AG04449 (cell line): ENCODE data around the gene CAPN2.

Source experiments
- CTCF ChIA-PET: fragments of 350-600 bp; formaldehyde crosslinking; extraction: SDS; loops from one replicate; lab custom pipeline; 2021; ENCODE audit warnings: antibody characterized with exemption; lab: Yijun Ruan, JAX
- POLR2A ChIA-PET: fragments of 400-600, 350-600 bp; formaldehyde crosslinking; extraction: SDS; loops from one replicate; lab custom pipeline; 2020; ENCODE audit warnings: antibody characterized with exemption, inconsistent platforms; lab: Yijun Ruan, JAX
- DNase-seq: peaks from one replicate; pipeline ENCODE4 v3.0.0-alpha.2; 2010; ENCODE audit warnings: low read depth, low spot score
- H3K4me3 ChIP-seq: 2 replicates; pipeline ENCODE4 v1.5.1; 2011; ENCODE audit warnings: low read depth, mild to moderate bottlenecking, control low read depth, low read length
- TF ChIP-seq, protein P1 (sequence below): IDR thresholded peaks from one replicate; pipeline ENCODE4 v1.5.1; 2011; ENCODE audit warnings: mild to moderate bottlenecking, moderate library complexity, low read length, control low read depth, inconsistent platforms; ENCODE audit not compliant: insufficient read depth; ENCODE audit errors: missing control alignments

CAPN2 gene

DNA sequence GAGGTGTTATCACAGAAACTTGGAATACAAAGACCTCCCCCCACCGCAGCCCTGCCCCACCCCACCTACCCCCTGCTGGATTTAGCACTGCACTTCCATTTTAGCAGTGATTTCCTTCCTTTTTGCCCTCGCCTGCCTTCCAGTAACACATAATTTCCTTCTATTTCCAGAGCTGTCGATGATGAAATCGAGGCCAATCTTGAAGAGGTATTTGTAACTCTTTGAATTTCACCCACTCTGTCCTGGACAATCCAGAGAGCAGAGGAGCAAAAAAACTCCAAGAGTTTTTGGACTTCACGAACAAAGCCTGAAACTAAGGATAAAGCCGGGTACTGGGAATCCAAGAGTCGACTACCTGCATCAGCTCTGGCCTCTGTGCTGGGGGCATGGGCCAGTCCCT is 49.1 kb downstream of the CAPN2 start:
- DNase-seq = no peak
- CTCF ChIA-PET = interaction anchor here (0.8 to 2.4 kb wide), 6 partner anchors 9 to 51 kb away, joined by 3 to 39 read pairs (median 4); no protein-coding TSS in a partner anchor
- POLR2A ChIA-PET = no interaction called here
- TF ChIP-seq, protein P1, sequence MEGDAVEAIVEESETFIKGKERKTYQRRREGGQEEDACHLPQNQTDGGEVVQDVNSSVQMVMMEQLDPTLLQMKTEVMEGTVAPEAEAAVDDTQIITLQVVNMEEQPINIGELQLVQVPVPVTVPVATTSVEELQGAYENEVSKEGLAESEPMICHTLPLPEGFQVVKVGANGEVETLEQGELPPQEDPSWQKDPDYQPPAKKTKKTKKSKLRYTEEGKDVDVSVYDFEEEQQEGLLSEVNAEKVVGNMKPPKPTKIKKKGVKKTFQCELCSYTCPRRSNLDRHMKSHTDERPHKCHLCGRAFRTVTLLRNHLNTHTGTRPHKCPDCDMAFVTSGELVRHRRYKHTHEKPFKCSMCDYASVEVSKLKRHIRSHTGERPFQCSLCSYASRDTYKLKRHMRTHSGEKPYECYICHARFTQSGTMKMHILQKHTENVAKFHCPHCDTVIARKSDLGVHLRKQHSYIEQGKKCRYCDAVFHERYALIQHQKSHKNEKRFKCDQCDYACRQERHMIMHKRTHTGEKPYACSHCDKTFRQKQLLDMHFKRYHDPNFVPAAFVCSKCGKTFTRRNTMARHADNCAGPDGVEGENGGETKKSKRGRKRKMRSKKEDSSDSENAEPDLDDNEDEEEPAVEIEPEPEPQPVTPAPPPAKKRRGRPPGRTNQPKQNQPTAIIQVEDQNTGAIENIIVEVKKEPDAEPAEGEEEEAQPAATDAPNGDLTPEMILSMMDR = no peak
- H3K4me3 ChIP-seq = no peak overlapping the region

DNA sequence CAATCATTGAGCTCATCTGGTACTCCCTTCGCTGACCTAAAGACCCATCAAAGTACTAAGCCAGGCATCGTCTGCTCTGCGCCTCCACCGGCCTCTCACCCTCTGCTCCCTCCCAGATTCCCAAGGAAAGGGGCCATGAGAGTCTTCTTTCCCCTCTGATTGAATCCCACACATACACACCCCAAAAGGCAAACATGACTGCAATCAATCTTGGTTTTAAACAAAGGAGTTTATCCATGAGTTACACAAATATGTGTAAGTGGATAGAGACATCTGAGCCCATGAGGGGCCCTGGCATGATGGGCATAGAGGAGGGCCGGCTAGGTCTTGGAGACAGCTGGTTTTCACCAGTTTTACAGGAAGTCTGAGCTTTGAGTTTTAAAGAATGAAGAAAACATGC is 50.9 kb downstream of the CAPN2 start:
- TF ChIP-seq, protein P1 = no peak
- no peak overlapping the region for H3K4me3 ChIP-seq
- DNase-seq = no peak
- ChIA-PET POLR2A (no interaction called here), CTCF (interaction anchor here (1.2 to 3.8 kb wide), 4 partner anchors 12 to 53 kb away, joined by 4 to 35 read pairs (median 8); partner anchors contain the start of gene CAPN2)

DNA sequence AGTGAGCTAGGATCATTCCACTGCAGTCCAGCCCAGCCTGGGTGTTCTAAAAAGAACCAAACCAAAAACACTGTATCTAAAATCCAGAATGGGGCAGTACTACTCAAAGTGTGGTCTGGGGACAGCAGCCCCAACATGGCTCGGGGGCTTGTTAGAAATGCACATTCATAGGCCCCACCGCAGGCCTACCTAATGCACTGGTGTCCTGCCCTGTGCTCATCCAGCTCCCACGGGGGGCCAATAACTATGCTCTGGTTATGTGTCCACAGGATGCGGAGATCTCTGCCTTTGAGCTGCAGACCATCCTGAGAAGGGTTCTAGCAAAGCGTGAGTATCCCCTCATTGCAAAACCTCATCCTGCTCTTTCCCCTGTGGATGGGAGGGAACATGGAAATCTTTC is 51.5 kb downstream of the CAPN2 start:
- no peak overlapping the region for H3K4me3 ChIP-seq
- ChIA-PET POLR2A (no interaction called here), CTCF (interaction anchor here (1.0 to 3.8 kb wide), 4 partner anchors 12 to 53 kb away, joined by 3 to 35 read pairs (median 8); no protein-coding TSS in a partner anchor)
- TF ChIP-seq, protein P1 = no peak
- no peak for DNase-seq

DNA sequence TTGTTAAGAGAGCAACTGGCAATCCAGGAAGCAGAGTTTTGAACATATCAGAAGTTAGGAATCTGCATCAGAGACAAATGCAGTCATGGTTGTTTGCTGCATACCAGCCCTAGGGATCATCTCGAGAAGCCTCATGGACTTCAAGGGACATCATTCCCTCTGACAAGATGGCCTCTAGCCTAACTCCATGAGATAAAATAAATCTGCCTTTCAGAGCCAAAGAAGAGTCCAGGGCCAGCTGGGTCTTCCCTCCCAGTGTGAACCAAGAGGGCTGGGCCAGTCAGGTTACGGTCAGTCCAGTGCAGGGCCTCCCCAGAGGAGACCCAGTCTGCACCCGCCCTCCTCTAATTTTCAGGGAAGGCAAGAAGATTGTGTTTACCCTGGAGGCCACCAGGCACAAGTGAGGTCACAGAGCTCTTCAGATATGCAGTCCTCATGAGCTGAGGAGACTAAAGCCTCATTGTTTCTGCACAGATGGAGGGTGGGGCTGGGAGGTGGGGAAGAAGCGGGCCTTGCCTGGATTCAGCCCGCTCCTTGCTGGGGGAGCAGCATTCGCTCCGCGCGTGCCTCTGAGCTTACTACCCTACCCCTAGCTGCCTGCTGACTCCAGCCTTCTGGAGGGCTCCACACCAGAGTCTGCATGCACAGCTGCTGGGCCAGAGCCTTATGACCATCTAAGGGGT is 52.8 kb downstream of the CAPN2 start:
- DNase-seq = peak; percentile 33
- CTCF ChIA-PET = interaction anchor here (0.6 to 3.8 kb wide), 2 partner anchors 17 to 63 kb away, joined by 5 to 35 read pairs; no protein-coding TSS in a partner anchor
- TF ChIP-seq, protein P1 = no peak

DNA sequence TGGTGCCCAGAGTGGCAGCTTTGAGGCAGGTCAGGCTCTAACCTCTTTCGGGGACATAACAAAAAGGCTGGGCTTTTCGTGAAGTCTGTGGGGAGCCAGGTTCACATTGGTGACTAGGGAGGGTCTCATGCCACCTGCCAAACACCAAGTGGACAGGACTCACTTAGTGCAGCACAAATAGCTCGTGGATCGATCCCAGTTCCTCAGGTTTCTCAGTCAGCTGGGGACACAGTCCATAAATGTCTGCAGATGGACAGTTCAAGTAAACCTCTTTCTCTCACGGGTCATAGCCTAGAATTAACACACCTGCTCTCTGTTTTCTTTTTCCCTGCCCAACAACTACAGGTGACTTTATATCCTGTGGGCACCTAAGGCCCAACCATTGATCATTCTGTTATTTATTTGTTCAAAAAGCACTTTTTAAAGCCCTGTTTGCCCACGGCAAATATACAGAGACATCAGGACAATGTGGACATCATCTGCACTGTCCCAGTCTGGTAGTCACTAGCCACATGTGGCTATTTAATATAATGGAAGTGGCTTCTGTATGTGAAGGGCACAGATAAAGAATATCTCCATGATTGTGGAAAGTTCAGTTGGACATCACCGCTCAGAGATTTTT is 53.5 kb downstream of the CAPN2 start:
- CTCF ChIA-PET = interaction anchor here (0.6 to 3.8 kb wide), 2 partner anchors 17 to 64 kb away, joined by 5 to 35 read pairs; no protein-coding TSS in a partner anchor
- H3K4me3 ChIP-seq = no peak overlapping the region
- TF ChIP-seq, protein P1 = no peak
- DNase-seq = no peak
- POLR2A ChIA-PET = interaction anchor here (1.2 kb wide), 1 partner anchor 9 kb away, joined by 5 read pairs; no protein-coding TSS in a partner anchor

More for the DNA sequence above, 52.8 kb downstream of the CAPN2 start:
- POLR2A ChIA-PET = interaction anchor here (1.2 kb wide), 1 partner anchor 10 kb away, joined by 5 read pairs; no protein-coding TSS in a partner anchor
- H3K4me3 ChIP-seq = no peak overlapping the region

DNA sequence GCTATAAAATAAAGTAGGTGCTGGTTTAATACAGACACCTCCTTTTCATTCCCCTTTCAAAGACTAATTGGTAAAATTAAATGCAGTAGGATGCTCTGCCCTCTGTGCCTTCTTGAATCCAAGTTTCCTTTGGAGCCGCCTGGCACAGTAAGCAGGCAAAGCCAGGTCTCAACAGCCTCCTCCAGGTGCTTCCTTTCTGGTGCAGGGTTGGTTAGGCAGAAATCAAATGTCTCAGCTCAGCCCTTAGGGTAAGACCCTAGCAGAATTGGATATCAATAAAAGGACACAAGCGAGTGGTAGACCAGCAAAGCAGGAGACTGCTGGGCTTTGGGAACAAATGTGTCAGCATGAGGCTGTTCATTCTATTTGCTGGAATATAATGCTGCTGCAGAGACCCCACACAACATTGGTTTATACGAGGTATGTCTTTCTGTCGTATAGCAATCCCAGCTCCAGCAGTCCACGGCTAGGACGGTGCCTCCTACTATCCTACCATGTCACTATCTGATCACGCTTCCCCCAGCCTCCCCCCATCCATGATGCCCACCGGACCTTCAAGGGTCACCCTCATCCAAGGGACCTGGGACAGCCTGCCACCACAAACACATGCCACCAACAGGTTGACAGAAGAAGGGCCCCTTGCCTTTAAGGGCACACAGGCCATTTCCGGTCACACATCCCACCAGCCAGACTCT is 58.4 kb downstream of the CAPN2 start:
- H3K4me3 ChIP-seq = no peak overlapping the region
- no peak for DNase-seq
- TF ChIP-seq, protein P1 = no peak
- ChIA-PET CTCF (interaction anchor here (0.6 to 3.6 kb wide), 12 partner anchors 10 to 72 kb away, joined by 3 to 21 read pairs (median 4); partner anchors contain the start of gene CAPN2), POLR2A (no interaction called here)
